ENCODE results near the gene CDHR2. TPM values are rescaled to one million over a fixed set of nuclear protein-coding genes. Genes with fewer than 3 reads are reported as not detected.

The CDHR2 gene
- total and polyA plus RNA-seq, 2 donors (not counting 3 experiments of a cell fraction or from before 2014, with no cell fraction given): not detected

DNA sequence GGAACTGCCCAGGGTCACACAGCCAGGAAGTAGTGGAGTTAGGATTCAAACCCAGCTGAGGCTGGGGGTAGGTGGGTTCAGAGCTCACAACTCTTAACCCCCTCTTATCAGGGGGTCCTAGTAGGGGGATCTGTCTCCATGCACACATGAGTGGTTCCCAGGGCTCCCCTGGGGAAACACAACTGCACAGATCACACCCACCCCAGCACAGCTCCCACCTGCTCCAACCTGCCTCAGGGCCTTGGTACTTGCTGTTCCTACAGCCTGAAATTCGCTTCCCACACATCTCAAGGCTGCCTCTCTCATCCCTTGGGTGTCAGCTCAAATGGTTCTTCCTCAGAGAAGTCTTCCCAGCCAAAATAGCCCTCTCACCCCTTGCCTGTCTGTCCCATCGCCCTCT, 76.4 kb downstream of the CDHR2 start:
- Histone ChIP-seq H3K79me2 (ENCODE audit: control insufficient read depth, insufficient read depth, low read length) (no peaks in the 10 kb centered on the region), H3K9me3 (replicated peaks; ENCODE audit: control insufficient read depth, insufficient read depth, low read length) (no peaks in the 10 kb centered on the region), H3K4me1 (ENCODE audit: control insufficient read depth, extremely low read depth, insufficient read depth, low read length) (no peaks in the 10 kb centered on the region), H3K27ac (ENCODE audit: insufficient read depth, low read depth, low read length) (no peak overlapping the region), H3K9ac (replicated peaks; ENCODE audit: extremely low read depth, insufficient read depth, low read length) (no peak overlapping the region), H3K36me3 (ENCODE audit: control insufficient read depth in 2 of 2, extremely low read depth in 1 of 2, insufficient read depth in 2 of 2, low read length in 2 of 2) (no peaks in the 10 kb centered on the region), H3K27me3 (ENCODE audit: control insufficient read depth in 2 of 2, insufficient read depth in 2 of 2, low read length in 2 of 2) (peaks cover 47 to 53% of the 10 kb centered on the region in 2 experiments), H2AFZ (ENCODE audit: low read depth, low read length) (no peak overlapping the region), H3K9me1 (replicated peaks; ENCODE audit: control insufficient read depth, extremely low read depth, insufficient read depth, low read length) (no peaks in the 10 kb centered on the region), H3K4me2 (ENCODE audit: insufficient read depth, low read length) (no peak overlapping the region), H3K4me3 (replicated peaks in 1 of 3; ENCODE audit: insufficient read depth in 1 of 3, low read depth in 1 of 3, low read length in 3 of 3) (no peak overlapping the region), H4K20me1 (replicated peaks; ENCODE audit: control insufficient read depth, extremely low read depth, insufficient read depth, low read length) (no peaks in the 10 kb centered on the region)
- dilution Hi-C loops (cut with MboI; ENCODE audit: extremely low pct_ligation_motif_present, low sequenced_read_pairs) (no loop called here), intact Hi-C loops (cut with micrococcal nuclease) (no loop called here)
- DNase-seq (ENCODE audit: low read depth, low spot score): no peak
- POLR2A ChIA-PET: no interaction called here
- no peak for FAIRE-seq
- no TSS peak for BruUV-seq (replicated peaks)
- TF ChIP-seq POLR2A (IDR thresholded peaks at IDR 0.05; ENCODE audit: low read depth, low read length) (no peak), MYC (IDR thresholded peaks at IDR 0.05; ENCODE audit: low read depth, low read length) (no peak)
- CTCF ChIA-PET: interaction anchor here (0.7 to 1.8 kb wide), 2 partner anchors 14 to 51 kb away, joined by 3 to 5 read pairs; no protein-coding TSS in a partner anchor

DNA sequence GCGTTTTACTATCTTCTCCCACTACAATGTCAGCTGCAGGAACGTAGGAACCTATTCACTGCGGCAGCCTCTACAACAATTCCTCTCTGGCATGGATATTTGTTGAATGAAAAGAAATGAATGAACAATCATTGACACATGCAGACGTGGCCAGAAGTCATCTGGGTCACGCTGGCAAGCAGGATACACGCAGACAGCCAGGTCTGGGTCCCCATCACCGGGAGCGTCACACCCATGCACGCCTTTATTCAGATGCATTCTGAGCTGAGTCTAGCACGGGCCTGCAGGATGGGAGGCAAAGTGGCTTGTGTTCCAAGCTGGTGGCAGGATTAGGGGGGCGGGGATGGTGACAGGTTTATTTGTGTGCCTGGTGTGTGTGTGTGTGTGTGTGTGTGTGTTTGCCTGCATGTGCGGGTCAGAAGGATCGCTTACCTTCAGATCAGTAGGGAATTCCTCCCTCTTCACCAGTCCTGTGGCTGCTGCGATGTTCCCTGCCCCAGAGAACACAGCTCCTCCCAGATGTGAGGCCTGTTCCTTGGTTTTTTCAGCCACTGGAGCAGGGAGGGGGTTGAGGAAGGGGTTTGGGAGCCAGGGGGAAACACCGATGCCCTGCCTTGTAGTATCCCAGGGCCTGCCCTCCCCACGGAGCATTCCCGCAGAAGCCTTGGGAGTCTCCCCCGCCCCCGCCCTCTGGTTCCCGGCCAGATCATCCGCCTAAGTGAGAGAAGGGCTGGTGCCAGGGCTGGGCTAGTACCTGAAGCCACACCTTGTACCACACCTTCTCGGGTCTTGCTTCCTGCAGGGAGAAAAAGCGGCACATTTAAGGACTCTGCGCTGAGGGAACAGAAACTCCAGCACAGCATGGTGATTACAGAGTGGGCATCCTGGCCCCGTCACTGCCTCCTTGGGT, 77.1 kb downstream of the CDHR2 start:
- Histone ChIP-seq H3K9ac (replicated peaks; ENCODE audit: extremely low read depth, insufficient read depth, low read length) (no peak overlapping the region), H3K79me2 (ENCODE audit: control insufficient read depth, insufficient read depth, low read length) (no peaks in the 10 kb centered on the region), H3K4me3 (replicated peaks in 1 of 3; ENCODE audit: insufficient read depth in 1 of 3, low read depth in 1 of 3, low read length in 3 of 3) (no peak overlapping the region), H4K20me1 (replicated peaks; ENCODE audit: control insufficient read depth, extremely low read depth, insufficient read depth, low read length) (no peaks in the 10 kb centered on the region), H3K9me1 (replicated peaks; ENCODE audit: control insufficient read depth, extremely low read depth, insufficient read depth, low read length) (no peaks in the 10 kb centered on the region), H2AFZ (ENCODE audit: low read depth, low read length) (no peak overlapping the region), H3K4me1 (ENCODE audit: control insufficient read depth, extremely low read depth, insufficient read depth, low read length) (no peaks in the 10 kb centered on the region), H3K27me3 (ENCODE audit: control insufficient read depth in 2 of 2, insufficient read depth in 2 of 2, low read length in 2 of 2) (peaks cover 46 to 53% of the 10 kb centered on the region in 2 experiments), H3K27ac (ENCODE audit: insufficient read depth, low read depth, low read length) (no peak overlapping the region), H3K36me3 (ENCODE audit: control insufficient read depth in 2 of 2, extremely low read depth in 1 of 2, insufficient read depth in 2 of 2, low read length in 2 of 2) (no peaks in the 10 kb centered on the region), H3K9me3 (replicated peaks; ENCODE audit: control insufficient read depth, insufficient read depth, low read length) (no peaks in the 10 kb centered on the region), H3K4me2 (ENCODE audit: insufficient read depth, low read length) (no peak overlapping the region)
- no TSS peak for BruUV-seq (replicated peaks)
- FAIRE-seq: no peak
- no peak for DNase-seq (ENCODE audit: low read depth, low spot score)
- TF ChIP-seq MYC (IDR thresholded peaks at IDR 0.05; ENCODE audit: low read depth, low read length): no peak
- TF ChIP-seq, protein P1, sequence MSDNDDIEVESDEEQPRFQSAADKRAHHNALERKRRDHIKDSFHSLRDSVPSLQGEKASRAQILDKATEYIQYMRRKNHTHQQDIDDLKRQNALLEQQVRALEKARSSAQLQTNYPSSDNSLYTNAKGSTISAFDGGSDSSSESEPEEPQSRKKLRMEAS (IDR thresholded peaks at IDR 0.05; ENCODE audit: insufficient read depth, insufficient read length): no peak
- no peak for TF ChIP-seq GATA2 (IDR thresholded peaks at IDR 0.05; ENCODE audit: insufficient read depth, insufficient read length, low read depth, low read length)
- no peak for TF ChIP-seq JUN (IDR thresholded peaks at IDR 0.05; ENCODE audit: borderline replicate concordance, insufficient read depth, insufficient read length, low read depth)
- TF ChIP-seq POLR2A (IDR thresholded peaks at IDR 0.05; ENCODE audit: low read depth, low read length): no peak
- TF ChIP-seq FOS (IDR thresholded peaks at IDR 0.05; ENCODE audit: borderline replicate concordance, insufficient read depth, low read length): no peak
- no peak for TF ChIP-seq EZH2 (IDR thresholded peaks at IDR 0.05; ENCODE audit: borderline replicate concordance, low read depth, low read length, severe bottlenecking)
- TF ChIP-seq POLR2AphosphoS5 (IDR thresholded peaks at IDR 0.05; ENCODE audit: insufficient read depth, low read depth, low read length): no peak
- TF ChIP-seq, protein P2, sequence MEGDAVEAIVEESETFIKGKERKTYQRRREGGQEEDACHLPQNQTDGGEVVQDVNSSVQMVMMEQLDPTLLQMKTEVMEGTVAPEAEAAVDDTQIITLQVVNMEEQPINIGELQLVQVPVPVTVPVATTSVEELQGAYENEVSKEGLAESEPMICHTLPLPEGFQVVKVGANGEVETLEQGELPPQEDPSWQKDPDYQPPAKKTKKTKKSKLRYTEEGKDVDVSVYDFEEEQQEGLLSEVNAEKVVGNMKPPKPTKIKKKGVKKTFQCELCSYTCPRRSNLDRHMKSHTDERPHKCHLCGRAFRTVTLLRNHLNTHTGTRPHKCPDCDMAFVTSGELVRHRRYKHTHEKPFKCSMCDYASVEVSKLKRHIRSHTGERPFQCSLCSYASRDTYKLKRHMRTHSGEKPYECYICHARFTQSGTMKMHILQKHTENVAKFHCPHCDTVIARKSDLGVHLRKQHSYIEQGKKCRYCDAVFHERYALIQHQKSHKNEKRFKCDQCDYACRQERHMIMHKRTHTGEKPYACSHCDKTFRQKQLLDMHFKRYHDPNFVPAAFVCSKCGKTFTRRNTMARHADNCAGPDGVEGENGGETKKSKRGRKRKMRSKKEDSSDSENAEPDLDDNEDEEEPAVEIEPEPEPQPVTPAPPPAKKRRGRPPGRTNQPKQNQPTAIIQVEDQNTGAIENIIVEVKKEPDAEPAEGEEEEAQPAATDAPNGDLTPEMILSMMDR (IDR thresholded peaks at IDR 0.05; ENCODE audit: extremely low read depth in 1 of 2, insufficient read depth in 1 of 2, low read depth in 1 of 2, low read length in 2 of 2): no peak
- dilution Hi-C loops (cut with MboI; ENCODE audit: extremely low pct_ligation_motif_present, low sequenced_read_pairs): no loop called here
- CTCF ChIA-PET: interaction anchor here (0.7 kb wide), 1 partner anchor 13 kb away, joined by 3 read pairs; no protein-coding TSS in a partner anchor
- intact Hi-C loops (cut with micrococcal nuclease): no loop called here
- POLR2A ChIA-PET: no interaction called here

All from endothelial cell of umbilical vein (primary cell).